ENCODE data around the gene RBM20.

The RBM20 gene

DNA sequence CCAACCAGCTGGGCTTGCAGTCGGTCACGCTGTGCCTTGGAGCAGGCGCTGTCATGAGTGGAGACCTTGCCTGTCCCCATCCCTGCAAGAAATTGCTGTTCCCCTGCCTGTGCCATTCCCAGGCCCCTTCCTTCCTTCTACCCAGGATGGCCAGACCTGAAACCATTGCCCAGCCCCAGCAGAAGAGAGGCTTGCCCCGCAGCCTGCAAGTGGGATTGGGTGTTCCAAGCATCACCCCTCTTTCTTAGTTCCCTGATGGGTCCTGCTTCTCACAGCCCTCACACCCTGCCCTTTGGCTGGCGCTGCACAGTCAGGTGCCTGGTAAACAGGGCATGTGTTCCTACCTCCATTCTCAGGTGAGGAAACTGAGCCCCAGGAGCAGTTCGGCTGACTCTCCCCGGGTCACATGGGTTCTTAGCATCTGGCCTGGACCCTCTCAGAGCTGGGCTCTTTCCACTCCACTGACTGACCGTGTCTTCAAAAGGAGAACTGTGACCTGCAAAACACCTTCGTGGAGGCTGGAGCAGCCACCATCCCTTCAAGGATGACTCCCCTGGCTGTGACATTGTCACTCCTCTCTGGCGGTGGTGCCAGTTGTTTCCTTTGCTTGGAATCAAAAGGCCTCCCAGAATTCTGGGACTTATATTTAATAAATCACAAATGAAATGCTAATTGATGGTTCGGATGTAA, 185.7 kb downstream of the RBM20 start:
- H2AFZ ChIP-seq (ENCODE audit: low read depth, low read length): no peak overlapping the region
- H3K9me3 ChIP-seq (ENCODE audit: low read length): no peaks in the 10 kb centered on the region
- H3K27me3 ChIP-seq (ENCODE audit: insufficient read depth, low read length): no peaks in the 10 kb centered on the region
- no peak overlapping the region for H3K4me3 ChIP-seq (ENCODE audit: low read length)
- H3K36me3 ChIP-seq (ENCODE audit: insufficient read depth, low read length): no peaks in the 10 kb centered on the region
- peaks cover 40% of the 10 kb centered on the region for H3K4me1 ChIP-seq (ENCODE audit: insufficient read depth, low read length)

DNA sequence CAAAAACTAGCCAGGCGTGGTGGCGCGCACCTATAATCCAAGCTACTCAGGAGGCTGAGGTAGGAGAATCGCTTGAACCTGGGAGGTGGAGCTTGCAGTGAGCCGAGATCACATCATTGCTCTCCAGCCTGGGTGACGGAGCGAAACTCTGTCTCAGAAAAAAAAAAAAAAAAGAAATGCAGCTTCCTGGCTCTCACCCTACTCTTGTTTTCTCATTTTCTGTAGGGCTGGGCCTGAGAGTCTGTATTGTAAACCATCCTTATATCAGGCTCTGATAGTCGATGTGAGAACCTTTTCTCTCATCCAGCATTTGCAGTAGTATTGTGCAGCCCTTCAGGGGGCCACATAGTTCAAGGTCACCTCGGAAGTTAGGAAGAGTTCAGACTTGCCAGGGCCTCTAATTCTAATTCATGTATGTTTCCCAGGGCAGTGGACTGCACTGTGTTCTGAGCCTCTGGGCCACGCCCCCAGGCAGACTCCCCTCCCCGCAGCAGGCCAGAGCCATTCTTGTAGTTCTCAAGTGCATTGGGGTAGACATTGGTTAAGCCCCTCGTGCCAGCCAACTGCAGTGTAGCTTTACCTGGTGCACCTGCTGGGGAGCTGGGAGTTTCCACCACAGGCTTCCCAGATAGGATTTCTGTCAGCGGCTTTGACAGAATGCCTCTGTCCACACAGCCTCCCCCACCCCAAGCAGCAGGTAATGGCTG, 189.3 kb downstream of the RBM20 start:
- no peak overlapping the region for H3K4me3 ChIP-seq (ENCODE audit: low read length)
- H3K9me3 ChIP-seq (ENCODE audit: low read length): no peaks in the 10 kb centered on the region
- no peaks in the 10 kb centered on the region for H3K36me3 ChIP-seq (ENCODE audit: insufficient read depth, low read length)
- no peaks in the 10 kb centered on the region for H3K27me3 ChIP-seq (ENCODE audit: insufficient read depth, low read length)
- H2AFZ ChIP-seq (ENCODE audit: low read depth, low read length): peak overlapping the region; percentile 44
- H3K4me1 ChIP-seq (ENCODE audit: insufficient read depth, low read length): peaks cover 41% of the 10 kb centered on the region

DNA sequence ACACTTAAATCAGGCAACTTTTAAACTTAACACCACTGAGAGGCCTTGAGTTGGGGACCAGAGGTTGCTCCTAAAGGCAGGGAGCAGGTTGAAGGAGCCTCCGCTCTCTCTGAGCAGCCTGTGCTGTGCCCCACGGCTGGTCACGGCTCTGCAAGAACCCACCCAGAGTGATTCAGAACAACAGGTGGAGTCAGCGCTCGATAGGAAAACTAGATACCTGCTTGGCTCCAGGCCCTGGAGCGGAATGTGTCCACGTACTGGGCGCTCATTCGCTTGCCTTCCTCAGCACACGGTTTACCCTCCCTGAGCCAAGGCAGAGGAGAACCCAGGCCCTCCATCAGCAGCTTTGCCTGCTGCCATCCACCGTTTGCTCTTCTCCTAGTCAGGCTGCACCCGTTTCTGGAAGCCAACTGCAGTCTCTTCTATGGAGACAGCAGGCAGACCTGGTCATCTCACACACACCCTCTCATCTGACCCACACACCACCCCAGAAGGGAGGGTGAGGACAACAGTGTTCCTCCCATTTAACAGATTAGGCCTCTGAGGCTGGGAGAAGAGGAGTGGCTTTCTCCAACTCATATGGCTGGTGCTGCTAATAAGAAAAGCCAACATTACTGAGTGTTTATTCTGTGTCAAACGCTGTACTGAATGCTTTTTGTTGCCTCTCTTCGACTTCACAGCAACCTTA, 189.9 kb downstream of the RBM20 start:
- Histone ChIP-seq H3K36me3 (ENCODE audit: insufficient read depth, low read length) (no peaks in the 10 kb centered on the region), H3K9me3 (ENCODE audit: low read length) (no peaks in the 10 kb centered on the region), H2AFZ (ENCODE audit: low read depth, low read length) (peak overlapping the region; percentile 44), H3K4me1 (ENCODE audit: insufficient read depth, low read length) (peaks cover 45% of the 10 kb centered on the region), H3K27me3 (ENCODE audit: insufficient read depth, low read length) (no peaks in the 10 kb centered on the region), H3K4me3 (ENCODE audit: low read length) (no peak overlapping the region)

DNA sequence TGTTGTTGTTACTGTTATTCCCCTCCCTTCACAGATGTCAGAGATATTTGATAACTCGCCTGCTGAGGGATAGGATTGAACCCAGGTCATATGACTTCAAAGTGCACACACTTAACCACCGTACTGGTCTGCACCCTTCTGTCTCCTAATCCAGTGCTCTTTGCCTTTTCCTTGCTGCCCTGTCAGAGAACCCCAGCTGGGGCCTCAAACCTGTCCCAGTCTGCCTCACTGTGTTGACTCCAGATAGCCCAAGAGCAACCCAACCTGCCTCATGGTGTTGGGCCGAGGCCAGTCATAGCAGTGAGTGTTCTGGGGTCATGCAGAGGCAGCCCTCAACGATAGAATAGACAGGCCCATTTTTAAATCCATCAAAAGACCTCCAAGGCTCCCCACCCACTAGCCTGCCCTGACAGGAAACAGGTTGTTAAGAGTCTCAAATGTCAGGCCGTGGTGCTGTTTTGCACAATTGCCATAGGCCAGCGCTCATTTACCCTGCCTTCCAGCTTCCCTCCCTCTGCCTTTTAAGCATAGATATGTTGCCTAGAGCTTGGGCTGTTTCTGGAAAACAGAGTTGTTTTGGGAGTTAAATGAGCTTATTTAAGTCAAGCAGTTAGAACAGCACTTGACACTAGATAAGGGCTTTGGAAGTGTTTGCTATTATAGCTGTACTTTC, 190.6 kb downstream of the RBM20 start:
- H3K36me3 ChIP-seq (ENCODE audit: insufficient read depth, low read length): no peaks in the 10 kb centered on the region
- no peaks in the 10 kb centered on the region for H3K27me3 ChIP-seq (ENCODE audit: insufficient read depth, low read length)
- H3K4me1 ChIP-seq (ENCODE audit: insufficient read depth, low read length): peaks cover 47% of the 10 kb centered on the region
- no peak overlapping the region for H2AFZ ChIP-seq (ENCODE audit: low read depth, low read length)
- H3K9me3 ChIP-seq (ENCODE audit: low read length): no peaks in the 10 kb centered on the region
- no peak overlapping the region for H3K4me3 ChIP-seq (ENCODE audit: low read length)

DNA sequence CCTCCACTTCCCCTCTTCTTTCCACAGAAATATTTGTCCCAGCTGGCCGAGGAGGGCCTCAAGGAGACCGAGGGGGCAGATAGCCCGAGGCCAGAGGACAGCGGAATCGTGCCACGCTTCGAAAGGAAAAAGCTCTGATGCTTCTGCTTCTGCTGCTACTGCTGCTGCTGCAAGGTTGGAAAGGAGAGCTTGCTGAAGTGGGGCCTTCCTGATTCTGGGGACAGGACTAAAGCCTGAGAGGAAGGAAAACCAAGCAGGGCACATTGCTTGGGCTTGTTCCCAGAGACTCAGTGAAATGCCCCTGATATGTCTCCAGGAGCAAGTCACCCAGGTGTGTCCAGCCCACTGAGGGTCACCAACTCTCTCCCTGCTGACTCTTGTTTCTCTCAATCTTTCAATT, 191.7 kb downstream of the RBM20 start:
- Histone ChIP-seq H3K4me1 (ENCODE audit: insufficient read depth, low read length) (peaks cover 47% of the 10 kb centered on the region), H3K27me3 (ENCODE audit: insufficient read depth, low read length) (no peaks in the 10 kb centered on the region), H3K9me3 (ENCODE audit: low read length) (no peaks in the 10 kb centered on the region), H2AFZ (ENCODE audit: low read depth, low read length) (no peak overlapping the region), H3K4me3 (ENCODE audit: low read length) (no peak overlapping the region), H3K36me3 (ENCODE audit: insufficient read depth, low read length) (no peaks in the 10 kb centered on the region)

DNA sequence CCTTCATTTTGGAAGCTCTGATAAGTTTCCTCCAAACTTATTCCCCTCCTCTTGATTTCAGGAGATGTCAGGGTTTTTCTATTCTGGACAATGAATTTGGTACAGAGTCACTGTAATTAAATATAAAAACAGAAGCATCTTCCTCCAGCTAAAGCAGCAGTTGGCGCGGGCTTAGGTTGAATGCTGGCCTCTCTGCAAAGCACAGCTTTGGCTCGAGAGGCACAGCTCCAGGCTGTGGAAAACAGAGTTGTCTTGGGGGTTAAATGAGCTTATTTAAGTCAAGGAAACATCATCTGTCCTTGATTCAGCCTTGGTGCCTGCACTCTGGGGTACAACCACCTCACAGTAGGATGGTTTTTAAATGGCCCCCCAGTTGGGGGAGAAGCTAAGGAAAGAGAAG, 192.6 kb downstream of the RBM20 start:
- H3K9me3 ChIP-seq (ENCODE audit: low read length): no peaks in the 10 kb centered on the region
- H3K36me3 ChIP-seq (ENCODE audit: insufficient read depth, low read length): no peaks in the 10 kb centered on the region
- no peak overlapping the region for H3K4me3 ChIP-seq (ENCODE audit: low read length)
- H3K4me1 ChIP-seq (ENCODE audit: insufficient read depth, low read length): peaks cover 47% of the 10 kb centered on the region
- no peaks in the 10 kb centered on the region for H3K27me3 ChIP-seq (ENCODE audit: insufficient read depth, low read length)
- no peak overlapping the region for H2AFZ ChIP-seq (ENCODE audit: low read depth, low read length)

DNA sequence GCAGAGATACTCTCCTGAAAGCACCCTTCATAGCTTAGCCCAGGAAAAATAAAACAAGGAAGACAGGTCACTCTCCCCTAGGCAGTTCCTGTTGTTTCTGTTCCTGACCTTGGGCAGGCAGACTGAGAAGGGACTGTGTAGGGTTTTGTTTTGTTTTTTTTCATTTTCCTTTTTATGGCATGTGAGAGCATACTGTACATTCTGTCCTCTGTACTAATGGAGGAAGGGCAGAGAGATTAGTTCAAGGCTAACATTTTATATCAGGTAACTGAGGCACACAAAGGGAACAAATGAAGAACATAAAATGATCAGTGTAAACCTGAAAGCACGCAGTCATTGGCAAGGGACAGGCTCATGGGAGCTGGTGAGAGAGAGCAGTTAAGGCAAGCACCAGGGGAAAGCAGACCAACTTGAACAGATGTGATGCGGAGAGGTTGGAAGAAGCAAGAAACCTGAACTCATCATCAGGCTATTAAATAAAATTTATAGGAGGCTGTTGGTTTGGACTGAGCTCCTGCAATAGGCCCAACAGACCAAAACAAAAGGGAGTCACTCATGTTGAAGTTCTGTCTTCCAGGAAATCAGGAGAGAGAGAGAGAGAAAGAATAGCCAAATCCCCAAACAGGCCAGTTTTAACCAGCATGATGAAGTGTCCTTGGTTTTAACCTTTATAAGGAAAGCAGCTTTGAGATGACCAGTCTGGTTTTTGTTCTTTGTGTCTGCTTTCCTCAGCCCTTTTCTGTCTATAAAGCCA, 193.5 kb downstream of the RBM20 start:
- H3K4me3 ChIP-seq (ENCODE audit: low read length): no peak overlapping the region
- H2AFZ ChIP-seq (ENCODE audit: low read depth, low read length): no peak overlapping the region
- no peaks in the 10 kb centered on the region for H3K9me3 ChIP-seq (ENCODE audit: low read length)
- peaks cover 51% of the 10 kb centered on the region for H3K4me1 ChIP-seq (ENCODE audit: insufficient read depth, low read length)
- H3K36me3 ChIP-seq (ENCODE audit: insufficient read depth, low read length): no peaks in the 10 kb centered on the region
- no peaks in the 10 kb centered on the region for H3K27me3 ChIP-seq (ENCODE audit: insufficient read depth, low read length)

DNA sequence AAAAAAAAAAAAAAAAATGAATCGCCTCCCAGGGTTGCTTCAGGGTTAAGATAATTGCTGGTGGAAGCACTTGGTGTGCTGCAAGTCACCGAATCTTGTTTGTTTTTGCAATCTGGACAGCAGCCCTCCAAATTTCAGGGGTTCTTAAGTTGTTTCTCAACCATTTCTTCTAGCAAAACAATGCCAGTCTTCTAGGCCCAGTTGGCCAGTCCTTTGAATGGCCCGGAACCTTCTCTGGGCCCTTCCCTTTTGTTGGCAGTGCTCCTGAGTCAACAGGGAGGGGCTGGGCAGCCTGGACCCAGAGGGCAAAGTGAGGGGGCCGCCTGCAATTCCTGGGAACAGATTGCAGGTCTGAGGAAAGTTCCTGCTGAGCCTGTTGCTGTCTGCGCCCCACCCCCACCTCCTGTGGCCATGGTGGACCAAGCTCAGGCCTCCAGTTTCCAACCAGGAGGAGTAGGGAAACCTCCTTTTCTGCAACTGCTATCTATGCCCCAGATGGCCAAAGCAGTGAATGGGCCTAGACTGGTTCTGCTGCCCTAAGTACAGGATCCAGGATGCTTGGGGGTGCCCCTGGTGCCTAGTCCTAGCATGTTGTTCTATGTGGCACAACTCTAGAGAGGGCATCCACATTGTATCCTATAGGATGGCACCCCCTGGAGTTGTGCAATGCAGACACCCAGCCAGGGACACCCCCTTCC, 196.2 kb downstream of the RBM20 start:
- H3K4me1 ChIP-seq (ENCODE audit: insufficient read depth, low read length): peaks cover 42% of the 10 kb centered on the region
- H3K4me3 ChIP-seq (ENCODE audit: low read length): no peak overlapping the region
- H3K9me3 ChIP-seq (ENCODE audit: low read length): no peaks in the 10 kb centered on the region
- H3K27me3 ChIP-seq (ENCODE audit: insufficient read depth, low read length): no peaks in the 10 kb centered on the region
- no peak overlapping the region for H2AFZ ChIP-seq (ENCODE audit: low read depth, low read length)
- no peaks in the 10 kb centered on the region for H3K36me3 ChIP-seq (ENCODE audit: insufficient read depth, low read length)

DNA sequence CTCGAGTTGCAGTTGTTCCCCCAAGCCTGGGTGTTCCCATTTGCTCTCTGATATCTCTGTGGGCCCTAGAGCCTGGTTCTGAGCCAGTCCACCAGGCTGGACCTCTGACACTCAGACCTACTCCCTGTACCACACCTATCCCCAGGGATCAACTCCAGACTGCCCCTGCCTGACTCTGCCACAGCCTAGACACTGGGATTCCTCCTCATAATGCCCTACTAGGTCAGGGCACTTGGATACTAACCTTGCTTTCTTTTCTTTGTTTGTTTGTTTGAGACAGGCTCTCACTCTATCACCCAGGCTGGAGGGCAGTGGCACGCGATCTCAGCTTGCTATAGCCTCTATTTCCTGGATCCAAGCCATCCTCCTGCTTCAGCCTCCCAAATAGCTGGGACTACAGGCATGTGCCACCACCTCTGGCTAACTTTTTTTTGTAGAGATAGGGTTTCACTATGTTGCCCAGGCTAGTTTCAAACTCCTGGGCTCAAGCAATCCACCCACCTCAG, 196.8 kb downstream of the RBM20 start:
- no peaks in the 10 kb centered on the region for H3K36me3 ChIP-seq (ENCODE audit: insufficient read depth, low read length)
- peaks cover 42% of the 10 kb centered on the region for H3K4me1 ChIP-seq (ENCODE audit: insufficient read depth, low read length)
- no peak overlapping the region for H2AFZ ChIP-seq (ENCODE audit: low read depth, low read length)
- H3K4me3 ChIP-seq (ENCODE audit: low read length): no peak overlapping the region
- H3K27me3 ChIP-seq (ENCODE audit: insufficient read depth, low read length): no peaks in the 10 kb centered on the region
- H3K9me3 ChIP-seq (ENCODE audit: low read length): no peaks in the 10 kb centered on the region

DNA sequence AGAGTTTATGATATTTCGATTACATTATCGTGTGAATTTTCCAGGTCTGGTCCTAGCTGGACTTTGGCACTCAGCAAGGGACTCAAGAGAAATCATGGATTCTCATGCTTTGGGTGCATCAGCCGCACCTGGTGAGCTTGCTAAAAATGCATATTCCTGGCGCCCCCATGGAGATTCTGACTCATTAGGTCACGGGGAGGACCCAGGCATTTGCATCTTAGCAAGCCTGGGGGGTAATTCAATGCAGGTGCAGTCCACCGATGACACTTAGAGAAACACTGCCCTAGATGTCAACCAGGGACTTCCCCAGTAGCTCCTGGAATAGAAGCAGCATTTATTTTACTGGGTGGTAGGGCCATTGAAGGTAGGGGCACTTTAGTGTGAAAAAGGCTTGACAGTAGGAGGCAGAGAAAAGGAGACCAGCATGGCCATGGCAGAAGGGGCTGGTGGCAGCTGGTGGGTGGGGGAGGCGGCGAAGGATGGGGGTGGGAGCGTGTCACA, 197.7 kb downstream of the RBM20 start:
- Histone ChIP-seq H3K36me3 (ENCODE audit: insufficient read depth, low read length) (no peaks in the 10 kb centered on the region), H3K4me1 (ENCODE audit: insufficient read depth, low read length) (peaks cover 42% of the 10 kb centered on the region), H3K27me3 (ENCODE audit: insufficient read depth, low read length) (no peaks in the 10 kb centered on the region), H3K4me3 (ENCODE audit: low read length) (no peak overlapping the region), H3K9me3 (ENCODE audit: low read length) (no peaks in the 10 kb centered on the region), H2AFZ (ENCODE audit: low read depth, low read length) (no peak overlapping the region)

DNA sequence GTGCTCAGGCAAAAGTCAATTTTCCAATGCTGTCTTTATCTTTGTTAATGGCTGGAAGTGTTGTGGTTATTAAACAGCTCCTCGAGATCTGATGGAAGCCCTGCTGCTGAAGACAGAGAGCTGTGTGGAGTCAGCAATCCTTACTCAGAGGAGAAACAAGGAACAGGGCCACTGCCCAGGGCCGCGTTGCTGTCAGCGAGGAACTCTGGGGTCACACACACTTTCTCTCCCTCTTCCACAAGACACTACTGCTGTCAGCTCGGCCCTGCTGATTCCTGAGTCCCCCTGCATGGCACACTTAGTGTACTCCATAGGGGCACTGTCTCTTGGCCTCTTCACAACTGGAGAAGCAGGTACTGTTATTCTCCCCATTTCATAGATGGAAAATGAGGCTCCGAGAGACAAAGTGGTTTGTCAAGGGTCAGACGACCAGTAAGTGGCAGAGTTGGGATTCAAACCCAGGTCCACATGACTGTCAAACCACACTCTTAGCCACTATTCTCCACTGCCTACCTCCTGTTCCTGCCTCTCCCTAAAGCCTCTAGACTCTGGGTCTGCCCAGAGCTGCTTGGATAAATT, 198.3 kb downstream of the RBM20 start:
- H2AFZ ChIP-seq (ENCODE audit: low read depth, low read length): no peak overlapping the region
- H3K4me3 ChIP-seq (ENCODE audit: low read length): no peak overlapping the region
- no peaks in the 10 kb centered on the region for H3K36me3 ChIP-seq (ENCODE audit: insufficient read depth, low read length)
- H3K4me1 ChIP-seq (ENCODE audit: insufficient read depth, low read length): peaks cover 39% of the 10 kb centered on the region
- H3K9me3 ChIP-seq (ENCODE audit: low read length): no peaks in the 10 kb centered on the region
- no peaks in the 10 kb centered on the region for H3K27me3 ChIP-seq (ENCODE audit: insufficient read depth, low read length)

DNA sequence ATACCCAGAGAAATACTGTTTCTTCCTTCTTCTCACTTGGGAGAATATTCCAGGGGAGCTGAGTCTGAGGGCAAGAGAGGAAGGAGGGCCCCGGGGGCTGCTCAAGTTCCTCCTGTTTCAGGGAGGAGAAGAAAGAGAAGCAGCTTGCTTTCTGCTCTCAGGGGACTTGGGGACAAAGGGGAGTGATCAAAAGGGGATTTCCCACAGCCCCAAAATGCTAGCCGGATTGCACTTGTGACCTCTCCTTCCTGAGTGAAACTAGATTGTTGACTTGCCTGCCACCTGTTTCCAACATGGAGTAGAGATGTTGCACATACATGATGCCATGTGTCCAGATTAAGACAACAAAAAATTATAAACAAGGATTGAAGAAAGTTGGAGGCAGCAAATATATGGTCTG, 198.9 kb downstream of the RBM20 start:
- Histone ChIP-seq H3K4me3 (ENCODE audit: low read length) (no peak overlapping the region), H3K9me3 (ENCODE audit: low read length) (no peaks in the 10 kb centered on the region), H3K36me3 (ENCODE audit: insufficient read depth, low read length) (no peaks in the 10 kb centered on the region), H3K27me3 (ENCODE audit: insufficient read depth, low read length) (no peaks in the 10 kb centered on the region), H3K4me1 (ENCODE audit: insufficient read depth, low read length) (peaks cover 33% of the 10 kb centered on the region), H2AFZ (ENCODE audit: low read depth, low read length) (no peak overlapping the region)

All from neuron (in vitro differentiated cells).